Activated CD8-positive, alpha-beta memory T cell treated with anti-CD3 and anti-CD28 coated beads, Interleukin-2, amount 50 U/mL, for 4 hours (primary cell): Measurements from ENCODE around the gene CCDC178.
"Not testable (repeated sequence)": the region's sequence is repeated elsewhere in the genome, so short reads cannot be mapped to it uniquely, and the experiment has no call there.

ENCODE experiments used
- DNase-seq: peaks from one replicate; pipeline ENCODE4 v3.0.0-alpha.2; 2020

Gene CCDC178

GRCh38 chr18:33201509-33201926, 239.0 kb downstream of the CCDC178 start:
- DNase-seq = no peak

DNA sequence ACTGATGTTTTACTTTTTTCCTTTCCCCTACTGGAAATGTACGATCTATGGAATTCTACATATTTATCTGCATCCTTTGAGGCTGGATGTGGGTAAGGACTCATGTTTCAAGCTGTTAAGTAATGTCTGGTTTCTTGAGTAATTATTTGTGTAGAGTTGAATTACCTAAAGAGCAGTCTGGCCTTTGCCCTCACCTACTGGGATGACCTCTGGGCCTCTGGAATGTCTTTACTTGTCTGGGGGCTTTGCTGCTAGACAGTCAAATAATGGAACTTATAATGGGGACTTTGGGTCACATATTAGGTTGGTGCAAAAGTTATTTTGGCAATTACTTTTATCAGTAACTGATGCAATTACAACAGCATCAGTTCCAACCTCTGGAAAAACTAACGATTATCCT, 244.7 kb downstream of the CCDC178 start:
- no peak for DNase-seq

- DNase-seq = no peak
These were observed 245.7 kb downstream of the CCDC178 start for GRCh38 chr18:33194793-33195192.

- DNase-seq = no peak
These were observed 255.6 kb downstream of the CCDC178 start for GRCh38 chr18:33184958-33185357.

- DNase-seq = no peak
These were observed 256.3 kb downstream of the CCDC178 start for GRCh38 chr18:33184175-33184574.

DNA sequence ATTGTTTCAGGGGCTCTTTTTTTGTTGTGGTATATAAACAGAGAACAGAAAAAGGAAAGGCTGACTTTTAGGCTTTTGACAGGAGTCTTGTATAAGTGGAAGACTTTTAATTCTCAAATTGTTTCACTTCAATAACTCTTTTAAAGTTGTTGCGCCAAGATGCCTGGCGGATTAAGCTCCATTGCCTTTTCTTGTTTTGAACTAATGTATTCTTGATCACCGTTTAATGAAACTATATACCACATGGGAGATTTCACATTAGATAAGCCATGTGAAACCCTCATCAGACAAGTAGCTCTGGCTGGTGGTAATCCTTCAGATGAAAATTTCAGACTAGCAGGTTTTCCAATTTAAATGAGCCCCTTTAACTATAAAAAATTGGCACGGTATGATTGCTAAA, 257.4 kb downstream of the CCDC178 start:
- DNase-seq = no peak

- DNase-seq = no peak
These were observed 259.5 kb downstream of the CCDC178 start for GRCh38 chr18:33181016-33181415.

- DNase-seq = no peak
These were observed 271.3 kb downstream of the CCDC178 start for GRCh38 chr18:33169218-33169617.

GRCh38 chr18:33164121-33164520, 276.4 kb downstream of the CCDC178 start:
- DNase-seq = not testable (repeated sequence)

DNA sequence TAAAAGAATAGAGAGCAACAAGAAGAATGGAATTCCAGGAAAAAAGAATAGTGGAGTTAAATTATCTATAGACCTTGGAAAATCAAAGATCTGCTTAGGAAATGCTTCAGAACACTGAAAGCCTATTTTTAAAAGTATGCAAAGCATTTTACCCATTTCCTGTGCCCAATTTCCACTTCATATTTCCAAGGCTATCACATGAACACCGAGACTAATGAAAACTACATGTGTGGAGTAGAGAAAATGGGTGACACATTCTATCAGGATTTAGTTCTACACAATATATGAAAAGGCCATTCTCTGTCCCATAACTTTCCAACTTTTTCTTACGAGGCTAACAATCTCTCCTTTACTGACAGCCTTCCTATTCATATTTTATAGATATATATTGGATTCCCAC, 279.4 kb downstream of the CCDC178 start:
- no peak for DNase-seq

- no peak for DNase-seq
These were observed 281.4 kb downstream of the CCDC178 start for GRCh38 chr18:33159151-33159550.

GRCh38 chr18:33157893-33158292, 282.6 kb downstream of the CCDC178 start:
- no peak for DNase-seq

- no peak for DNase-seq
These were observed 283.5 kb downstream of the CCDC178 start for GRCh38 chr18:33156906-33157470.

GRCh38 chr18:33154049-33154448, 286.5 kb downstream of the CCDC178 start:
- no peak for DNase-seq

DNA sequence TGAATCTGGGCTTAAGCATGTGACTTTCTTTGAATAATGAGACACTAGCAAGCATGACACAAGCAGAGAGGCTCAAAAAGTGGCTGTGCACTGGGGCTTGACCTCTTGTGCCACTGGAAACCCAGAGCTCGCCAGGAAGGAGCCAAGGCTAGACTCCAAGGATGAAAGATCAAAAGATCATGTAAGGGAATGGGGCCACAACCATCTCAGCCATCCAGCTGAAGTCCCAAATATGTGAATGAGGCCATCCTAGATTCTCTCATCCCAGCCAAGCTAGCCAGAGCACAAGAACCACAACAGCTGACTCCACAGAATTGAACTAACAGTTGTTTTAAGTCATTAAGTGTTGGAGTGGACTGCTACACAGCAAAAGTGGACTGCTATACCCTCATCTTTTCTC, 288.1 kb downstream of the CCDC178 start:
- no peak for DNase-seq

DNA sequence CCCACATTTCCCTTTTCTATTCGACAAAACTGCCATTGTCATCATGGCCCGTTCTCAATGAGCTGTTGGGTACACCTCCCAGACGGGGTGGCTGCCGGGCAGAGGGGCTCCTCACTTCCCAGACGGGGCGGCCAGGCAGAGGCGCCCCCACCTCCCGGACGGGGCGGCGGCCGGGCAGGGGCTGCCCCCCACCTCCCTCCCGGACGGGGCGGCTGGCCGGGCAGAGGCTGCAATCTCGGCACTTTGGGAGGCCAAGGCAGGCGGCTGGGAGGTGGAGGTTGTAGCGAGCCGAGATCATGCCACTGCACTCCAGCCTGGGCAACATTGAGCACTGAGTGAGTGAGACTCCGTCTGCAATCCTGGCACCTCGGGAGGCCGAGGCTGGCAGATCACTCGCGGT, 292.7 kb downstream of the CCDC178 start:
- not testable (repeated sequence) for DNase-seq

GRCh38 chr18:33146014-33146413, 294.5 kb downstream of the CCDC178 start:
- no peak for DNase-seq

DNA sequence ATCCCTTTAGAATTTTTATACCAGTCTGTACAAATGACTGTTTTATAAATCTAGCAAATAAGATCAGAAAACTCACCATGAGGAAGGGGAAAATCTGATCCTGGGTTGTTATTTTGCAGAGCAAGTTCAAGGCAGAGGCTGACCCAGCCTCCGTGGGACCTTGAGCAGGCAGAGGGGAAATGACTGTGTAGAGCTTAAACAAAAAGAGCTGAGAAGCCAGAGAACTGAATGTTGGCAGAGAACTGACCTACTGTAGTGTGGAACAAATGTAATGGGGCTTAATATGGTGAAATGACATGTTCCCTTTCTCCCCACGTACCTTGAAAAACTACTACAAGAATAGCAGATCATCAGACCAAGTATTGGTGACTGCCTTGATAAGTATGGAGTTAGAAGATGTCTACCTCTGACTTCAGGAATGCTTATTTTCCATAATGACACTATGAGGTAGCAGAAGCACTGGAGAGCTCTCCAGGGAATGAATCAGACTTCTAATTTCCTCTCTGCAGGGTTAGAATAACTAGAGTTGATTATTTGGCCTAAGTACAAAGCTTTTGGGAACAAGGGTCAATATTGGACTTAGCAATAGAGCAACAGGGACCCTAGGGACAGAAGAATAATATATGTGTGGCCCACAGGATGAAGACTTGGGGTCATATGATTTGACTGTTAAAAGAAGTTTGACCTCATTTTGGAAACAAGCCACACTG, 304.4 kb downstream of the CCDC178 start:
- DNase-seq = no peak

GRCh38 chr18:33132657-33133056, 307.9 kb downstream of the CCDC178 start:
- no peak for DNase-seq

- no peak for DNase-seq
These were observed 311.9 kb downstream of the CCDC178 start for GRCh38 chr18:33128581-33128980.

- DNase-seq = no peak
These were observed 316.5 kb downstream of the CCDC178 start for GRCh38 chr18:33123862-33124518.

DNA sequence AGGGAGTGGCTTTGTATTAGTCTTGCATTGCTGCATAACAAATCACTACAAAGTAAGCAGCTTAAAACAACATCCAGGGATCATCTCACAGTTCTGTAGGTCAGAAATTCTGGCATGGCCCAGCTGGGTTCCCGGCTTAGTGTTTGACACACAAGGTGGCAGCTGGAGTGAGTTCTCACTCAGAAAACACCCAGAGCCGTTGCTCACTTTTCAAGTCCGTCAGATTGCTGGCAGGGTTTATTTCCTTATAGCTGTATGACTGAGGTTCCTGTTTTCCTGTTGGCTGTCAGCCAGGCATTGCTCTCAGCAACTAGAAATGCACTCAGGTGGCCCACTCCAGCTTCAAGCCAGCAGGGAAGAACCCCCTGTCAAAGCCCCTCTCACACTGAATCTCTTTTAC, 324.1 kb downstream of the CCDC178 start:
- no peak for DNase-seq

DNA sequence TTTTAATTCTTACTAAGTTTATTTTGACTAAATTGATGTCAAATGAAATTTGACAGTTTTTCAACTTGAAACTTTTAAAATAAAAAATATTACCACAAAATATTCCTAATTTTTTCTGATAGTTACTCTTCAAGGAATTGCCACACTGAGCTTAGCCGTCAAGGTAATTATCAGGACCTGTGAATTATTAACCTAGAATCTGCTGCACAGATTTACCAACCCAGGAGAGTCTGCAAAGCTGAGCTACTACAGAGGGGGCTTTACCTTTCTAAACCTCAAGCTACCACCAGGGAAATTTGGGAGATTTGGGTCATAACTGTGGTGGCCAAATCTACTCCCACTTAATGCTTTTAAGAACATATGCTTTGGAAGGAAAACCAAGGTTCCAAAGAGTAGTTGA, 324.6 kb downstream of the CCDC178 start:
- DNase-seq = no peak

DNA sequence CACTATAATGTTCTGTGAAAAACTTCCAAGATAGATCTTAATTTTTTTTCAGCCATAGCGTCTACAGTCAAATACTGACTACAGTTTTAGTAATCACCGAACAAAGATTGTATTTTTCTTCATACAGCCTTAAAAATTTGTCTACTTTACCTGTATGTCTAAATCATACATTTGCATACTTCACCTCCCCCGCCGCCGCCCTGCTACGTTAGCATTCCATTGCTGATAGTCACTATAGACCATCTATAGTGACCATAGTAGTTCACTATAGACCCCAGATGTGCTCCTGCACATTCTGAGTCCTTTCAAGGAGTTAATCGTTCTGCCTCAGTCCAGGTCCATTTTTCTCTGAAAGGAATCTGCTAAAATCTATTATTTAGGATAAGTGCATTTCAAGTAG, 325.0 kb downstream of the CCDC178 start:
- no peak for DNase-seq
